ENCODE data around the gene WFS1.

GRCh38 chr4:6268650-6269615, 717 bp upstream of the WFS1 start:
- TF ChIP-seq, protein P1, sequence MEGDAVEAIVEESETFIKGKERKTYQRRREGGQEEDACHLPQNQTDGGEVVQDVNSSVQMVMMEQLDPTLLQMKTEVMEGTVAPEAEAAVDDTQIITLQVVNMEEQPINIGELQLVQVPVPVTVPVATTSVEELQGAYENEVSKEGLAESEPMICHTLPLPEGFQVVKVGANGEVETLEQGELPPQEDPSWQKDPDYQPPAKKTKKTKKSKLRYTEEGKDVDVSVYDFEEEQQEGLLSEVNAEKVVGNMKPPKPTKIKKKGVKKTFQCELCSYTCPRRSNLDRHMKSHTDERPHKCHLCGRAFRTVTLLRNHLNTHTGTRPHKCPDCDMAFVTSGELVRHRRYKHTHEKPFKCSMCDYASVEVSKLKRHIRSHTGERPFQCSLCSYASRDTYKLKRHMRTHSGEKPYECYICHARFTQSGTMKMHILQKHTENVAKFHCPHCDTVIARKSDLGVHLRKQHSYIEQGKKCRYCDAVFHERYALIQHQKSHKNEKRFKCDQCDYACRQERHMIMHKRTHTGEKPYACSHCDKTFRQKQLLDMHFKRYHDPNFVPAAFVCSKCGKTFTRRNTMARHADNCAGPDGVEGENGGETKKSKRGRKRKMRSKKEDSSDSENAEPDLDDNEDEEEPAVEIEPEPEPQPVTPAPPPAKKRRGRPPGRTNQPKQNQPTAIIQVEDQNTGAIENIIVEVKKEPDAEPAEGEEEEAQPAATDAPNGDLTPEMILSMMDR (conservative IDR thresholded peaks at IDR 0.05; ENCODE audit: low read depth, low read length), result no peak
- TF ChIP-seq POLR2A (IDR thresholded peaks at IDR 0.05; ENCODE audit: low read depth, low read length) (no peak), BHLHE40 (IDR thresholded peaks at IDR 0.05; ENCODE audit: low read depth, low read length) (no peak), RAD21 (IDR thresholded peaks at IDR 0.05; ENCODE audit: low read length) (no peak), RFX5 (IDR thresholded peaks at IDR 0.05; ENCODE audit: low read depth, low read length) (no peak)

Measured in IMR-90 (cell line).